D721Med (cell line): Measurements from ENCODE around the gene CLPSL2.

ENCODE experiments used
- DNase-seq: peaks from one replicate; pipeline ENCODE4 v3.0.0; 2011; ENCODE audit warnings: low spot score; ENCODE audit not compliant: insufficient read length
- FAIRE-seq: peaks from 2 replicates; lab custom pipeline; 2011; peaks lifted over from hg19 to GRCh38; lab: Jason Lieb, UNC
- CTCF ChIP-seq: IDR thresholded peaks from 2 replicates; pipeline ENCODE4 v1.5.1; 2012; ENCODE audit warnings: mild to moderate bottlenecking, control low read depth; ENCODE audit not compliant: insufficient read depth; ENCODE audit errors: missing control alignments

CLPSL2 gene

GRCh38 chr6:35780719-35781118 lies 4.3 kb downstream of the CLPSL2 start, which contains the start of gene CLPSL1:
CLPSL1 (plus strand) TSS chr6:35781019; CDS start chr6:35781111, 92 bp downstream.
- no peak for TF ChIP-seq CTCF
- FAIRE-seq (no peak), DNase-seq (no peak)

- DNase-seq (no peak), FAIRE-seq (no peak)
- no peak for TF ChIP-seq CTCF
These were observed 4.9 kb downstream of the CLPSL2 start for GRCh38 chr6:35781290-35781689.

GRCh38 chr6:35782424-35782823 lies 6.0 kb downstream of the CLPSL2 start:
- no peak for TF ChIP-seq CTCF
- DNase-seq (no peak), FAIRE-seq (no peak)

- no peak for FAIRE-seq
- no peak for TF ChIP-seq CTCF
- DNase-seq: no peak
These were observed 7.8 kb downstream of the CLPSL2 start for GRCh38 chr6:35784200-35784599.

- DNase-seq: no peak
- TF ChIP-seq CTCF: no peak
- FAIRE-seq: no peak
These were observed 9.9 kb downstream of the CLPSL2 start for GRCh38 chr6:35786272-35786671.

- TF ChIP-seq CTCF: no peak
- no peak for FAIRE-seq
- DNase-seq: no peak
These were observed 10.4 kb downstream of the CLPSL2 start for GRCh38 chr6:35786810-35787209.

GRCh38 chr6:35787266-35788218 lies 11.1 kb downstream of the CLPSL2 start:
- DNase-seq: no peak
- no peak for TF ChIP-seq CTCF

More at GRCh38 chr6:35787266-35788218, 11.1 kb downstream of the CLPSL2 start:
- no peak for FAIRE-seq
